HG02943 (cell line): Measurements from ENCODE around the gene SFN.

Experiments used
- ATAC-seq: cut with Tn5 transposase; IDR thresholded peaks from one replicate; pipeline ENCODE4 v1.9.1; 2021; ENCODE audit warnings: mild to moderate bottlenecking, low read depth, moderate library complexity; ENCODE audit not compliant: unreplicated experiment

SFN gene

GRCh38 chr1:26909951-26910342 is 47.0 kb downstream of the SFN start:
- no peak for ATAC-seq

GRCh38 chr1:26910343-26911160 is 47.6 kb downstream of the SFN start:
- ATAC-seq = no peak

DNA sequence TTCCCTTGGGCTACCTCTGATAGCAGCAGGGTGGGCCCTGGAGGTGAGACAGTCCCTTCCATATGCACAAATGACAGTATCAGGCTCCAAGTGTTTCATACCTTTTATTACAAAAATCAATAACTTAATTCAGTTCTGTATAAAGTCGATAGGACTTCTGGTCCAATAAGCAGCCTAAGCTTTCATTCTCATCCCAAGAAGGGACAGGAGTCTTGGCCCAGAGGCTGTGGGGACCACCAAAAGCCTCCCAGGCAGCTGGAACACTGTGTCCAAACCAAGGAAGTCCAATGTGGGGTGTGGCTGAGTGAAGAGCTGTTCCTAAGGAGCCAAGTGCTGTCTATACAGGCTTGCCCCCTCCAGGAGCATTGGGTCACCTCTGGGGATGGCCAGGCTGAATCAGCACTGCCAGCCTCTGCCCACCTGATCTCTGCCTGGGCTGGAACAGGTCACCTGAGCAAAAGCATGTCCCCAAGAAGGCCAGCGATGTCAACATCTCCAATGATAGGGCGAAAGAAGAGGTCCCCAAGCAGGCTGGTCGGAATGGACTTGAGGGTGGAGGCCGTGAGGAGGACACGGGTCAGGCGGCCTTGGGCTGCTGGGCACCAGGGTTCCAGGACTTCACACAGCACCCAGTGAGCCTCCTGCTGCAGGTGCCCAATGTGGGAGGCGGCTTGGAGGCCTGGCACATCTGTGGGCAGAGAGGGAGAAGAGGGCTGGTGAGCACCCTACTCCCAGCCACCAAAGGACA is 48.6 kb downstream of the SFN start:
- no peak for ATAC-seq

DNA sequence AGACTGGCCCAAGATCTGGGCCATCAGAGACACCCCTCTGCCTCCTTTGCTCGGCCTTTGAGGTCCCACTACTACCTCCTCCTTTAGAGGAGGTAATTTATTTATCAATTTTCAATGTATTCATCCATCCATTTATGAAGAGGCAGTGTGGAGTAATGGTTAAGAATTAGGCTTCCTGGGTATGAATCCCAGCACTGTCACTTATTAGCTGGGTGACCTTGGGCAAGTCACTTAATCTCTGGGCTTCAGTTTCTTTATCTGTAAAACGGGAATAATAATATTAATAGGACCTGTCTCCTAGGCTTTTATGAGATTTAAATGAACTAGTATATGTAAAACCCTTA is 49.2 kb downstream of the SFN start:
- no peak for ATAC-seq

- no peak for ATAC-seq
These were observed 50.4 kb downstream of the SFN start for GRCh38 chr1:26913389-26913753.
